Left colon (tissue), 2 donors: ENCODE measurements around the gene VAC14. TPM values are rescaled to one million over a fixed set of nuclear protein-coding genes. Genes with fewer than 3 reads are reported as not detected.

Experiments
- ATAC-seq: fragments of 200-7000 bp; cut with Tn5 transposase; one replicate; pipeline ENCODE4 v1.9.1; 2020; ENCODE audit warnings: mild to moderate bottlenecking, moderate library complexity
- DNase-seq, 2 donors: peaks; one replicate each; pipeline ENCODE4 v3.0.0-alpha.2; 2020
- intact Hi-C, 2 donors: fragments of 100-400 bp; cut with DNase I in 1 of 2; cut with micrococcal nuclease in 1 of 2; formaldehyde crosslinking; loops; one replicate each; pipeline versions ENCODE4 v1.11.2 to v1.14.0; 2022; cut with DNase I, micrococcal nuclease
- total RNA-seq, 2 donors: library from RNA; stranded (reverse); fragmentation: NEBNext Ultra II Directional; extraction: Animal tissue kit (Norgen Biotek cat#: 25700); gene quantifications; one replicate each; pipeline ENCODE4 v1.2.1, GENCODE V29; 2021
- donor health status: DM: no; HTN: no; CAD: no.
- donor health status: DM: yes; HTN: yes; CAD: no.

Gene VAC14
- total RNA-seq, 2 donors from 2014 or later: 26.9 to 32.1 TPM

GRCh38 chr16:70689970-70690891, 110.7 kb downstream of the VAC14 start:
- ATAC-seq (peak; percentile 70), DNase-seq (peak; percentile 78 to 80)
- intact Hi-C loops: loop anchor here in 1 of 2 donors (10.0 kb wide), 1 partner anchor 55 kb away; no protein-coding TSS in a partner anchor

GRCh38 chr16:70689035-70689969, 111.7 kb downstream of the VAC14 start:
- DNase-seq (peak; percentile 73 to 78), ATAC-seq (peak; percentile 35)
- intact Hi-C loops: loop anchor here in 1 of 2 donors (10.0 kb wide), 1 partner anchor 55 kb away; no protein-coding TSS in a partner anchor

- intact Hi-C loops: loop anchor here in 1 of 2 donors (10.0 kb wide), 1 partner anchor 57 kb away; no protein-coding TSS in a partner anchor
- ATAC-seq: no peak
- DNase-seq: peak in 1 of 2 donors; percentile 42
These were observed 112.7 kb downstream of the VAC14 start for GRCh38 chr16:70688246-70688742.

- intact Hi-C loops: loop anchor here in 1 of 2 donors (10.0 kb wide), 1 partner anchor 57 kb away; no protein-coding TSS in a partner anchor
These were observed 113.2 kb downstream of the VAC14 start for GRCh38 chr16:70687671-70688245.

GRCh38 chr16:70687102-70687511, 113.9 kb downstream of the VAC14 start:
- ATAC-seq (no peak), DNase-seq (no peak)
- intact Hi-C loops: loop anchor here in 1 of 2 donors (10.0 kb wide), 1 partner anchor 58 kb away; no protein-coding TSS in a partner anchor

More at GRCh38 chr16:70687671-70688245, 113.2 kb downstream of the VAC14 start:
- peak in 1 of 2 donors; percentile 13 for DNase-seq
- ATAC-seq: no peak

- no peak for DNase-seq
- intact Hi-C loops: loop anchor here in 1 of 2 donors (10.0 kb wide), 1 partner anchor 58 kb away; no protein-coding TSS in a partner anchor
- no peak for ATAC-seq
These were observed 114.4 kb downstream of the VAC14 start for GRCh38 chr16:70686376-70687101.

- intact Hi-C loops: loop anchor here in 1 of 2 donors (10.0 kb wide), 1 partner anchor 59 kb away; no protein-coding TSS in a partner anchor
- ATAC-seq: peak; percentile 44
- DNase-seq: peak; percentile 76 to 78
These were observed 115.0 kb downstream of the VAC14 start, which contains the start of gene MTSS2 for GRCh38 chr16:70685938-70686375. MTSS2 (minus strand) TSS chr16:70686053; CDS start chr16:70685791, 262 bp downstream.

GRCh38 chr16:70685061-70685937, 115.7 kb downstream of the VAC14 start:
- intact Hi-C loops: loop anchor here in 1 of 2 donors (10.0 kb wide), 1 partner anchor 60 kb away; no protein-coding TSS in a partner anchor

GRCh38 chr16:70684146-70685060, 116.6 kb downstream of the VAC14 start:
- DNase-seq: no peak
- intact Hi-C loops: loop anchor here in 1 of 2 donors (10.0 kb wide), 1 partner anchor 60 kb away; no protein-coding TSS in a partner anchor
- ATAC-seq: no peak

More at GRCh38 chr16:70685061-70685937, 115.7 kb downstream of the VAC14 start:
- DNase-seq (no peak), ATAC-seq (peak; percentile 25)

- DNase-seq (no peak), ATAC-seq (no peak)
- intact Hi-C loops: loop anchor here in 1 of 2 donors (10.0 kb wide), 1 partner anchor 61 kb away; no protein-coding TSS in a partner anchor
These were observed 117.6 kb downstream of the VAC14 start for GRCh38 chr16:70683146-70683944.

GRCh38 chr16:70682239-70683145, 118.5 kb downstream of the VAC14 start:
- ATAC-seq: no peak
- DNase-seq: no peak
- intact Hi-C loops: loop anchor here in 1 of 2 donors (10.0 kb wide), 1 partner anchor 62 kb away; no protein-coding TSS in a partner anchor

GRCh38 chr16:70681382-70682238, 119.3 kb downstream of the VAC14 start:
- intact Hi-C loops: loop anchor here in 1 of 2 donors (10.0 kb wide), 1 partner anchor 63 kb away; no protein-coding TSS in a partner anchor
- DNase-seq (no peak), ATAC-seq (no peak)
